ENCODE measurements around the gene HDHD2.

The HDHD2 gene

GRCh38 chr18:47075098-47075883 lies 75.0 kb downstream of the HDHD2 start:
- in situ Hi-C loops (cut with HindIII; ENCODE audit: low sequenced_read_pairs): no loop called here

GRCh38 chr18:47067648-47068047 lies 82.7 kb downstream of the HDHD2 start:
- in situ Hi-C loops (cut with HindIII; ENCODE audit: low sequenced_read_pairs): no loop called here

- in situ Hi-C loops (cut with HindIII; ENCODE audit: low sequenced_read_pairs): no loop called here
Measured at GRCh38 chr18:47063096-47063495, 87.2 kb downstream of the HDHD2 start.

- in situ Hi-C loops (cut with HindIII; ENCODE audit: low sequenced_read_pairs): no loop called here
Measured at GRCh38 chr18:47062471-47062870, 87.8 kb downstream of the HDHD2 start.
